Right lobe of liver (tissue), 4 donors: ENCODE data around the gene SMG1.

ENCODE experiments used
- POLR2A ChIP-seq: fragments of 450-650 bp; IDR thresholded peaks from one replicate; pipeline ENCODE4 v1.6.1; 2017; ENCODE audit warnings: antibody characterized with exemption, mild to moderate bottlenecking
- TF ChIP-seq, protein P1 (sequence below), 4 donors: fragments of 200-600 bp in 3 of 4; fragments of 450-650 bp in 1 of 4; IDR thresholded peaks; one replicate each; pipeline versions ENCODE4 v1.5.1 to v1.8.0; 2016 to 2022; ENCODE audit warnings: antibody characterized with exemption in 4 of 4, mild to moderate bottlenecking in 2 of 4
- donor health status: DM: no; HTN: no; CAD: no.
- donor health status: DM: no; HTN: no; CAD: no.
- donor health status: DM: no; HTN: yes; CAD: no.

DNA sequence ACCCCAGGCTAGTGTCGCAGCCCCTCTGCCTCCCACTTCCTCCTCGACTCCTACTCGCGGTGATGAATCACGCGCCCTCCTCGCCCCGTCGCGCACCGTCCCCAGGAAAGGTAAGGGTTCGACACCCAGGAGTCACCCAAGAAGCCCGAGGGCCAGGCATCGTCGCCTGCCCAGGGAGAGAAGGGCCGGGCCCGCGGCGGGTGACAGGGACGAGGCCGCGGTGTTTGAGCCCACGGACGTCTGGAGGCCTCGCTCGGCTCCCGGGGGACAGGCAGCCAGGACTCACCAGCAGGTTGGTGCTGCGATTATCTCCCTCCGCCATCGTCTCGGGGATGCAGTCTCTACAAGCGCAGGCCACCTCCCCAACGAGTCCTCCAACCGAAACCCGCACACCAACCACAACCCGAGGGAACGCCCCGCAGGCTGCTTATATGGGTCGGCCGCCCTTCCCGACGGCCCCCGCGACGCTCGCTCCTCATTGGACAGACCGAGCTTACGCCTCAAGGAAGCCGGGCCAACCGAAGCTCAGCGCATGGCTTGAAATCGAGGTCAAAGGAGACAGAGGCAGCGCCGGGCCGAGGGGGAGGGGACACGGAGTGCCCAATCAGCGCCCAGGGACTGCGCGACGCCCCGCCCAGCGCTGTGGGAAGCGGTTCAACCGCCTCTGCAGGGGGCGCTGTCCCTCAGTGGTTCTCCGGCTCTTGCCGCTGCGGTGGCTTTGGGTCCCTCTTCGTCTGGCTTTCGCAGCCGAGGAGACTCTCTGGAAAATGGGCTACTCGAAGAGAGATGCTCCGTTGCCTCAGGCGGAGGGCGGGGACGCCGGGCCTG is 124.8 kb downstream of the SMG1 start, which contains the start of gene ARL6IP1:
- TF ChIP-seq, protein P1, sequence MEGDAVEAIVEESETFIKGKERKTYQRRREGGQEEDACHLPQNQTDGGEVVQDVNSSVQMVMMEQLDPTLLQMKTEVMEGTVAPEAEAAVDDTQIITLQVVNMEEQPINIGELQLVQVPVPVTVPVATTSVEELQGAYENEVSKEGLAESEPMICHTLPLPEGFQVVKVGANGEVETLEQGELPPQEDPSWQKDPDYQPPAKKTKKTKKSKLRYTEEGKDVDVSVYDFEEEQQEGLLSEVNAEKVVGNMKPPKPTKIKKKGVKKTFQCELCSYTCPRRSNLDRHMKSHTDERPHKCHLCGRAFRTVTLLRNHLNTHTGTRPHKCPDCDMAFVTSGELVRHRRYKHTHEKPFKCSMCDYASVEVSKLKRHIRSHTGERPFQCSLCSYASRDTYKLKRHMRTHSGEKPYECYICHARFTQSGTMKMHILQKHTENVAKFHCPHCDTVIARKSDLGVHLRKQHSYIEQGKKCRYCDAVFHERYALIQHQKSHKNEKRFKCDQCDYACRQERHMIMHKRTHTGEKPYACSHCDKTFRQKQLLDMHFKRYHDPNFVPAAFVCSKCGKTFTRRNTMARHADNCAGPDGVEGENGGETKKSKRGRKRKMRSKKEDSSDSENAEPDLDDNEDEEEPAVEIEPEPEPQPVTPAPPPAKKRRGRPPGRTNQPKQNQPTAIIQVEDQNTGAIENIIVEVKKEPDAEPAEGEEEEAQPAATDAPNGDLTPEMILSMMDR (IDR thresholded peaks at IDR 0.05) = peak; percentile 96 to 99 (median 98)
- peak; percentile 100 for TF ChIP-seq POLR2A
